GM12878 (cell line): ENCODE results near the gene VEPH1. TPM values are rescaled to one million over a fixed set of nuclear protein-coding genes. Genes with fewer than 3 reads are reported as not detected.

Experiments
- ATAC-seq: fragments of 200-7000 bp; cut with Tn5 transposase; 3 replicates; pipeline ENCODE4 v1.9.1; 2020; ENCODE audit warnings: mild to moderate bottlenecking, moderate library complexity
- BruUV-seq: library from RNA; stranded (reverse); fragments of 400-500 nt; replicated peaks from 2 replicates; lab custom pipeline; 2021; lab: Mats Ljungman, UMichigan
- CTCF ChIA-PET: fragments of 300-600 bp; sonication (Branson Sonifier 250); formaldehyde crosslinking; extraction: SDS; loops from one replicate; lab custom pipeline; 2021; ENCODE audit warnings: inconsistent platforms; lab: Yijun Ruan, JAX
- POLR2A ChIA-PET: fragments of 350-600 bp; formaldehyde crosslinking; extraction: SDS; loops from one replicate; lab custom pipeline; 2021; ENCODE audit warnings: inconsistent platforms; lab: Charles Lee
- RAD21 ChIA-PET: fragments of 300-600 bp; sonication (Branson Sonifier 250); formaldehyde crosslinking; loops from one replicate; lab custom pipeline; 2023; ENCODE audit warnings: antibody characterized with exemption; ENCODE audit not compliant: unreplicated experiment; lab: Charles Lee
- SMC1A ChIA-PET: fragments of 300-600 bp; sonication (Branson Sonifier 250); formaldehyde crosslinking; loops from one replicate; lab custom pipeline; 2023; ENCODE audit not compliant: unreplicated experiment, uncharacterized antibody; lab: Charles Lee
- DNase-seq: peaks from one replicate; pipeline ENCODE4 v3.0.0-alpha.2; 2011; ENCODE audit warnings: low read depth, low spot score
- FAIRE-seq: peaks from 3 replicates; lab custom pipeline; 2011; peaks lifted over from hg19 to GRCh38; lab: Jason Lieb, UNC
- H2AFZ ChIP-seq: 2 replicates; pipeline ENCODE4 v1.6.0; 2011; ENCODE audit warnings: low read depth, low read length, control low read depth; ENCODE audit not compliant: control insufficient read depth
- H3K27ac ChIP-seq: 2 replicates; pipeline ENCODE4 v1.5.1; 2011; ENCODE audit warnings: control low read depth; ENCODE audit not compliant: control insufficient read depth, insufficient read depth
- H3K27me3 ChIP-seq, 2 experiments: replicated peaks in 1 of 2; 2 replicates each; pipeline versions ENCODE4 v1.6.0 to v1.6.1; 2011; ENCODE audit warnings: low read length in 1 of 2; ENCODE audit not compliant: control insufficient read depth in 2 of 2, insufficient read depth in 2 of 2
- H3K36me3 ChIP-seq, 2 experiments: 2 replicates each; pipeline ENCODE4 v1.5.1; 2011; ENCODE audit warnings: low read length in 1 of 2; ENCODE audit not compliant: control insufficient read depth in 2 of 2, insufficient read depth in 2 of 2
- H3K4me1 ChIP-seq: 2 replicates; pipeline ENCODE4 v1.6.1; 2011; ENCODE audit warnings: mild to moderate bottlenecking, low read length, moderate library complexity, mixed read lengths; ENCODE audit not compliant: control insufficient read depth, insufficient read depth
- H3K4me2 ChIP-seq: 2 replicates; pipeline ENCODE4 v1.6.0; 2011; ENCODE audit warnings: control low read depth; ENCODE audit not compliant: control insufficient read depth, insufficient read depth
- H3K4me3 ChIP-seq: fragments of 200-600 bp; sonication (generic); 2 replicates; pipeline ENCODE4 v1.5.1; 2016
- H3K79me2 ChIP-seq: 2 replicates; pipeline ENCODE4 v1.6.0; 2011; ENCODE audit warnings: low read length; ENCODE audit not compliant: control insufficient read depth, insufficient read depth
- H3K9ac ChIP-seq: 2 replicates; pipeline ENCODE4 v1.8.0; 2011; ENCODE audit warnings: low read length, control low read depth, mixed read lengths; ENCODE audit not compliant: control insufficient read depth, insufficient read depth
- H3K9me3 ChIP-seq: replicated peaks from 3 replicates; pipeline ENCODE4 v1.5.1; 2011; ENCODE audit warnings: mild to moderate bottlenecking, low read length; ENCODE audit not compliant: control insufficient read depth, insufficient read depth
- H4K20me1 ChIP-seq: 2 replicates; pipeline ENCODE4 v1.6.0; 2011; ENCODE audit not compliant: control insufficient read depth, insufficient read depth
- EGR1 ChIP-seq, 2 experiments: IDR thresholded peaks; 1 replicate in 1 of 2; 2 replicates in 1 of 2; pipeline ENCODE4 v1.6.1; 2011 to 2012; ENCODE audit warnings: low read depth in 2 of 2, low read length in 2 of 2, borderline replicate concordance in 1 of 2, mild to moderate bottlenecking in 1 of 2, moderate library complexity in 1 of 2
- ETV6 ChIP-seq, 2 experiments: fragments of 450-650 bp in 1 of 2; IDR thresholded peaks in 1 of 2; conservative IDR thresholded peaks in 1 of 2; 2 replicates each; pipeline ENCODE4 v1.6.1; 2014; ENCODE audit warnings: antibody characterized with exemption in 1 of 2, borderline replicate concordance in 1 of 2, low read depth in 1 of 2, mild to moderate bottlenecking in 1 of 2, moderate library complexity in 1 of 2
- IRF5 ChIP-seq: fragments of 450-650 bp; IDR thresholded peaks from 2 replicates; pipeline ENCODE4 v1.6.1; 2017; ENCODE audit warnings: borderline replicate concordance
- MEF2B ChIP-seq: fragments of 450-650 bp; IDR thresholded peaks from 2 replicates; pipeline ENCODE4 v1.6.1; 2018; ENCODE audit warnings: mild to moderate bottlenecking, moderate library complexity; ENCODE audit not compliant: partially characterized antibody, poor library complexity, severe bottlenecking
- MTA3 ChIP-seq: IDR thresholded peaks from 2 replicates; pipeline ENCODE4 v1.6.1; 2012; ENCODE audit warnings: low read length, inconsistent platforms, borderline replicate concordance
- MXI1 ChIP-seq: fragments of 150-350 bp; IDR thresholded peaks from 2 replicates; pipeline ENCODE4 v1.6.1; 2011; ENCODE audit warnings: low read depth, mild to moderate bottlenecking, inconsistent platforms, low read length, improper control_type of control experiment
- MYB ChIP-seq: fragments of 150-350 bp; IDR thresholded peaks from 2 replicates; pipeline ENCODE4 v1.6.1; 2014; ENCODE audit warnings: mild to moderate bottlenecking, low read depth, low read length, borderline replicate concordance
- NFXL1 ChIP-seq: fragments of 450-650 bp; IDR thresholded peaks from 2 replicates; pipeline ENCODE4 v1.6.1; 2017; ENCODE audit warnings: antibody characterized with exemption, mild to moderate bottlenecking, borderline replicate concordance
- PAX8 ChIP-seq: fragments of 450-650 bp; IDR thresholded peaks from 2 replicates; pipeline ENCODE4 v1.6.1; 2017; ENCODE audit warnings: mild to moderate bottlenecking, moderate library complexity
- POU2F2 ChIP-seq: IDR thresholded peaks from 3 replicates; pipeline ENCODE4 v1.6.1; 2011; ENCODE audit warnings: low read depth, mild to moderate bottlenecking, low read length, borderline replicate concordance
- SMAD5 ChIP-seq: IDR thresholded peaks from 2 replicates; pipeline ENCODE4 v1.6.1; 2016; ENCODE audit warnings: antibody characterized with exemption, low read depth
- SPI1 ChIP-seq: IDR thresholded peaks from 2 replicates; pipeline ENCODE4 v1.6.1; 2011; ENCODE audit warnings: low read depth, mild to moderate bottlenecking, low read length, moderate library complexity, borderline replicate concordance; ENCODE audit not compliant: insufficient read depth
- ZNF24 ChIP-seq: fragments of 450-650 bp; IDR thresholded peaks from 2 replicates; pipeline ENCODE4 v1.6.1; 2017; ENCODE audit warnings: antibody characterized with exemption, mild to moderate bottlenecking
- WGBS: methylation state at CpG from one replicate; pipeline ENCODE4 v1.1.6; 2016; ENCODE audit warnings: low lambda C conversion rate; ENCODE audit not compliant: insufficient replicate concordance, insufficient coverage; ENCODE audit errors: missing lambda C conversion rate; 5-methylcytosine and 5-hydroxymethylcytosine counted together
- in situ Hi-C: fragments of 300-500 bp; cut with MboI; formaldehyde crosslinking; loops from 9 replicates; pipeline ENCODE4 v1.14.3; 2018; ENCODE audit warnings: mixed read lengths
- intact Hi-C: fragments of 100-400 bp; cut with micrococcal nuclease; formaldehyde crosslinking; loops from one replicate; pipeline ENCODE4 v1.14.2; 2022; ENCODE audit not compliant: unreplicated experiment
- polyA plus RNA-seq, 11 experiments: library from polyadenylated mRNA; depleted of rRNA in 4 of 11; unstranded in 6 of 11; stranded (reverse) in 5 of 11; fragments of >200 nt; fragmentation: Nextera tagmentation in 4 of 11; fragmentation: Illumina TruSeq in 1 of 11; extraction: Ambion mirVana in 4 of 11; extraction: Trizol in 1 of 11; gene quantifications; 1 replicate in 1 of 11; 2 replicates in 10 of 11; pipeline versions ENCODE4 v1.2.1 to v1.2.3, GENCODE V29; 2011 to 2016; ENCODE audit warnings: inconsistent platforms in 2 of 11, missing spikeins in 2 of 11, low read depth in 1 of 11
- total RNA-seq, 4 experiments: library from RNA; depleted of rRNA in 3 of 4; stranded (reverse); fragments of >200 nt in 3 of 4; fragmentation: Illumina TruSeq in 1 of 4; extraction: Trizol in 1 of 4; gene quantifications; 2 replicates each; pipeline versions ENCODE4 v1.2.1 to v1.2.3, GENCODE V29; 2013 to 2021
- TF ChIP-seq, protein P1 (sequence below): IDR thresholded peaks from 2 replicates; pipeline ENCODE4 v1.6.1; 2012; ENCODE audit warnings: low read depth, low read length, improper control_type of control experiment

VEPH1 gene
- total and polyA plus RNA-seq, 10 of the 15 experiments (the other 5 are each of a cell fraction or from before 2014, with no cell fraction given) = 0.04 to 0.26 (median 0.17) TPM; not detected in 7

GRCh38 chr3:157233923-157234322 is 269.3 kb downstream of the VEPH1 start:
- Histone ChIP-seq H3K79me2 (no peaks in the 10 kb centered on the region), H3K4me1 (no peaks in the 10 kb centered on the region), H3K27ac (no peak overlapping the region), H3K4me3 (no peak overlapping the region), H3K4me2 (no peak overlapping the region), H4K20me1 (no peaks in the 10 kb centered on the region), H3K9me3 (no peaks in the 10 kb centered on the region), H3K9ac (no peak overlapping the region), H2AFZ (no peak overlapping the region), H3K27me3 (no peaks in the 10 kb centered on the region; a peak in 2 of 4 replicates), H3K36me3 (no peaks in the 10 kb centered on the region)
- in situ Hi-C loops = no loop called here
- no peak for DNase-seq
- FAIRE-seq = no peak
- ChIA-PET SMC1A (interaction anchor here (1.2 kb wide), 1 partner anchor 11 kb away, joined by 3 read pairs; no protein-coding TSS in a partner anchor), POLR2A (interaction anchor here (1.1 kb wide), 1 partner anchor 73 kb away, joined by 3 read pairs; no protein-coding TSS in a partner anchor), CTCF (no interaction called here), RAD21 (no interaction called here)
- ATAC-seq = no peak
- TF ChIP-seq ETV6 (conservative IDR thresholded peaks at IDR 0.05 in 1 of 2, IDR thresholded peaks at IDR 0.05 in 1 of 2; ENCODE audit: borderline replicate concordance in 1 of 2, low read depth in 1 of 2) (no peak), POU2F2 (no peak), SPI1 (no peak), MXI1 (no peak), NFXL1 (no peak), SMAD5 (no peak), MYB (no peak), MTA3 (no peak), MEF2B (no peak), ZNF24 (no peak), IRF5 (no peak), PAX8 (no peak), EGR1 (IDR thresholded peaks at IDR 0.05; ENCODE audit: borderline replicate concordance in 1 of 2, low read depth in 2 of 2, low read length in 2 of 2) (no peak)
- TF ChIP-seq, protein P1, sequence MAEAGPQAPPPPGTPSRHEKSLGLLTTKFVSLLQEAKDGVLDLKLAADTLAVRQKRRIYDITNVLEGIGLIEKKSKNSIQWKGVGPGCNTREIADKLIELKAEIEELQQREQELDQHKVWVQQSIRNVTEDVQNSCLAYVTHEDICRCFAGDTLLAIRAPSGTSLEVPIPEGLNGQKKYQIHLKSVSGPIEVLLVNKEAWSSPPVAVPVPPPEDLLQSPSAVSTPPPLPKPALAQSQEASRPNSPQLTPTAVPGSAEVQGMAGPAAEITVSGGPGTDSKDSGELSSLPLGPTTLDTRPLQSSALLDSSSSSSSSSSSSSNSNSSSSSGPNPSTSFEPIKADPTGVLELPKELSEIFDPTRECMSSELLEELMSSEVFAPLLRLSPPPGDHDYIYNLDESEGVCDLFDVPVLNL = no peak
- intact Hi-C loops = no loop called here
- WGBS = 72% methylated on average over 5 of the region's 5 CpGs
- BruUV-seq = no TSS peak
